HG03060 (cell line): Measurements from ENCODE around the gene CDH23.

Experiments used
- ATAC-seq: cut with Tn5 transposase; IDR thresholded peaks from one replicate; pipeline ENCODE4 v1.9.1; 2021; ENCODE audit warnings: low read depth, moderate number of reproducible peaks; ENCODE audit not compliant: unreplicated experiment

CDH23 gene

DNA sequence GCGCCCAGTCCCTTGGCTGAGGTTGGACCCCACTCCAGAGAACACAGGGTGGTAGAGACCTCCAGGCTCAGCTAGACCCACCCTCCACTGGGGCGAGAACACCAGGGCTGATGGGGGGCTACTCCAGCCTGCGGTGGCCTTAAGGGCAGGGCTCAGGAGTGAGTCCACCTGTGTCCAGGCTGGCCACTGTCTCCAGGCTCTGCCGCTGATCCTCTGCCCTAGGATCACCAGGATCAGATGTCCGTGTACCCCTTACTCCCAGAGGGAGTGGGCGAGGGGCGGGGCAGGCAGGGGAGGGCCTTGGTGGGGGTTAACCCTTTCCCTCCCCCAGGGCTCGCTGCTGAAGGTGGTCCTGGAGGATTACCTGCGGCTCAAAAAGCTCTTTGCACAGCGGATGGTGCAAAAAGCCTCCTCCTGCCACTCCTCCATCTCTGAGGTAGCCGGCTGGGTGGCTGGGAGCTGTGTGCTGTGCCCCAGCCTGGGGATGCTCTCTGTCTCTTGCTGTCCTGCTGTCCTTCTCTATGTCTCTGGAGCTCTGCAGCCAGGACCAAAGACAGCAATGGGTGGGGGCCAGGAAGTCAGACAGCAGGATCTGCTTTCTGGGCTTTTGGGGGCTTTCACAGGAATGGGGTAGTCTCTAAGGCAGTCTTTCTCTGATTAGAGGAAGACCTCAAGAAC, 416.3 kb downstream of the CDH23 start:
- no peak for ATAC-seq

DNA sequence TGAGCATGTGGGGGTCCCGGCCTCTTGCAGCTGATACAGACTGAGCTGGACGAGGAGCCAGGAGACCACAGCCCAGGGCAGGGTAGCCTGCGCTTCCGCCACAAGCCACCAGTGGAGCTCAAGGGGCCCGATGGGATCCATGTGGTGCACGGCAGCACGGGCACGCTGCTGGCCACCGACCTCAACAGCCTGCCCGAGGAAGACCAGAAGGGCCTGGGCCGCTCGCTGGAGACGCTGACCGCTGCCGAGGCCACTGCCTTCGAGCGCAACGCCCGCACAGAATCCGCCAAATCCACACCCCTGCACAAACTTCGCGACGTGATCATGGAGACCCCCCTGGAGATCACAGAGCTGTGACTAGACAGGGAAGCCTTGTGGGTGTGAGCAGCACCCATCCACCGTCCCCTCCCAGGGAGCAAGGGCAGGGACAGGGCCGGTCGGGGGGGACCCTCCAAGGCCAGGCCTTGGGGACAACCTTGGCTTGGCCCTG, 418.2 kb downstream of the CDH23 start:
- ATAC-seq, result no peak

GRCh38 chr10:71815515-71816130, 418.9 kb downstream of the CDH23 start:
- ATAC-seq, result no peak

- ATAC-seq, result no peak
Observed at GRCh38 chr10:71816421-71816851, 419.7 kb downstream of the CDH23 start.

GRCh38 chr10:71816936-71817618, 420.4 kb downstream of the CDH23 start:
- ATAC-seq, result no peak

- no peak for ATAC-seq
Observed at GRCh38 chr10:71817831-71818655, 421.3 kb downstream of the CDH23 start.

GRCh38 chr10:71818674-71819260, 422.0 kb downstream of the CDH23 start:
- no peak for ATAC-seq

DNA sequence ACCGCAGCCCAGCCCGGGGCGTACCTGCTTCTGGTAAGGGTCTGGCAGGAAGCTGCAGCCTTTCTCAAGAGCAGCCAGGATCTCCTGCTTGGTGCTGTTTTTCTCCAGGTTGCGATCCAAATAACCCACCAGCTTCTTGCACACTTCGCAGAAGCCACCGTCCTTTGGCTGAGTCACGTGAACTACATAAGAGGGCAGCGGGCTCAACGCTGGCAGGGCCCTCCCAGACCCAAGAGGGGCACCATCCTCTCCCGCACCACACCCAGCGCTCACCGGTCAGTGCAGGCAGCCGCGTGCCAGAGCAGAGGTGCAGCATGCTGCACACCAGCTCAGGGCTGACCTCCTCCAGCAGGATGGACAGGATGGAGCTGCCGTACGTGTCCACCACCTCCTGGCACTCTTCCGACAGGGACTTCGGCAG, 422.7 kb downstream of the CDH23 start:
- no peak for ATAC-seq

DNA sequence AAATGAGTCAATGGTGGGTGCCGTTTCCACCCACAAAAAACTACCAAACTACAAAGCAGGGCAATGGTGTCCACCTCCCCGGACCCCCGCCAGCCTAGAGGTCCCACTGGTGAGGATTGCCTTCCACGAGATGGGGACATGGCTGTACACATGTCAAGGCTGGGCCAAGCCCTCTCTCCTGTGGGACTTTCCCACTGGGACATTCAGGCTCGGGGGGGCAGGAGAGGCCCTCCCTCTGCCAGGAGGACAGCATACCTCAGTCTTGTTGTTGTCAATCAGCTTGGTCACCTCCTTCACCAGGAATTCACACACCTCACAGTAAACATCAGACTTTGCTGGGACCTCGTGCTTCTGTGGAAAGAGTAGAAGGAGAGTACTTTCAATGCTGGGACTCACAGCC, 423.3 kb downstream of the CDH23 start:
- no peak for ATAC-seq

DNA sequence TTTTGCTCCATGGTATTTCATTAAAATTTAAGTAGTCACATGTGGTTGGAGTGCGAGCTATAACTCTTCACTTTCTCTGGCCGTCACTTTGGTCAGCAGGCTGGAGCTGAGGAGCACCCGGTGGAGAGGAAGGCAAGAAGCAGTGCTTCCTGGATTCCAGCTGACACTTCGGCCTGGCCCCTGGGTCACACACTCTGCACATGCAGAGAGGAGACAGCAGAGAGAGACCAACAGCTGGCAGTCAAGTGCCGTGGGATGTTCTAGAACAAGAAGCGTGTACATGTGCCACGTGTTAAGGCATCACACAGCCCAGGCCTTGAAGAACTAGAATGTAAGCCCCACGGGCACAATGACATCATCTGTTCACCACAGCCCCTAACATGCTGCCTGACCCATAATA, 424.2 kb downstream of the CDH23 start:
- ATAC-seq, result no peak

- ATAC-seq, result no peak
Observed at GRCh38 chr10:71821909-71822763, 425.4 kb downstream of the CDH23 start.

- no peak for ATAC-seq
Observed at GRCh38 chr10:71823356-71823755, 426.6 kb downstream of the CDH23 start.

GRCh38 chr10:71824333-71824732, 427.6 kb downstream of the CDH23 start:
- no peak for ATAC-seq

GRCh38 chr10:71825217-71825616, 428.5 kb downstream of the CDH23 start:
- ATAC-seq, result no peak

GRCh38 chr10:71827852-71828251, 431.1 kb downstream of the CDH23 start:
- no peak for ATAC-seq

DNA sequence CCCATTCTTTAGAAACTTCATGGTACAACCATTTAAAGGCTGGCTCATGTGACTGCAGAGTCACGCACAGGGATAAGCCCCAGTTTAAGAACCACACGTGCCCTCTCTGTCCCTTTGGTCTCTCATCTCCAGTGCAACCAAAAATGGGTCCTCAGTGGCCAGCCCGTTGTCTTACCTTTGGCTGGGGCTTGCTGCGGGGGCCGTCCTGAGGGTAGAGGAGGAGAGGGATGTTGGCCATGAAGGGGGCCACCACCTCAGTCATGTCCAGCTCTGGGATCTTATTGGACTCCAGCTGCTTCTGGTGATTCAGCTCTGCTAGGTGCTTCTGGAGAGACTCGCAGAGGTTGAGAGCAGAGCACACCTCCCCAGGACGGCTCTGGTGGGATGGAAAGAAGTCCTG, 432.0 kb downstream of the CDH23 start:
- no peak for ATAC-seq

GRCh38 chr10:71829171-71829570, 432.5 kb downstream of the CDH23 start:
- ATAC-seq, result no peak

- no peak for ATAC-seq
Observed at GRCh38 chr10:71829896-71830295, 433.2 kb downstream of the CDH23 start.

DNA sequence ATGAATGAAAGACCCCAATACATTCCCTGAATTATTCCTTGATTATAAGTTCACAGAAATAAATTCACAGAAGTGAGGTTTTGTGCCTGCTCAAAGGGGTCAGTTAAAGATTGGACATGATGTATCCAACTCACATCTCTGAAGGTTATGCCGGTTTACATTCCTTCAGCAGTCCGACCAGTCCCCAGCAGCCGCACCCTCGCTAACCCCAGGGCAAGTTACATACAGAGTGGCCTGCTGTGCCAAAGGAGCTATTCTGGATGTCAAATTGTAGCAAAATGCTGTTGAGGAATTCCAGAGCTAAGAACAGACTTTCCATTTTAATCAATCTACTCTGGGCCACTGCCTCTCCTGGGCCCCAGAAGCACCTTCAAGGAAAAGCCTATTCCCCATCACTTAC, 434.0 kb downstream of the CDH23 start:
- ATAC-seq, result no peak
